Neural cell (in vitro differentiated cells): ENCODE results near the gene NDUFS7. TPM values are rescaled to one million over a fixed set of nuclear protein-coding genes. Genes with fewer than 3 reads are reported as not detected.

Experiments used
- H2AFZ ChIP-seq: fragments of 200-600, 300-800 bp; sonication (generic), shearing (Covaris generic); 2 replicates; pipeline ENCODE4 v1.6.0; 2014; ENCODE audit warnings: low read depth, mild to moderate bottlenecking, antibody characterized with exemption, low read length, moderate library complexity
- H3F3A ChIP-seq: fragments of 200-600 bp; shearing (Covaris generic); 2 replicates; pipeline ENCODE4 v1.6.1; 2016; ENCODE audit warnings: mild to moderate bottlenecking, moderate library complexity, mixed read lengths, antibody characterized with exemption, low read length; ENCODE audit not compliant: insufficient read depth, poor library complexity, severe bottlenecking
- H3K27ac ChIP-seq: fragments of 200-600, 300-800 bp; sonication (generic), shearing (Covaris generic); 2 replicates; pipeline ENCODE4 v1.5.1; 2014; ENCODE audit warnings: mild to moderate bottlenecking, low read length, moderate library complexity
- H3K27me3 ChIP-seq: fragments of 300-800, 200-600 bp; sonication (generic), shearing (Covaris generic); 2 replicates; pipeline ENCODE4 v1.6.0; 2014; ENCODE audit warnings: mild to moderate bottlenecking, low read depth, low read length, moderate library complexity; ENCODE audit not compliant: insufficient read depth
- H3K36me3 ChIP-seq: fragments of 300-800, 200-600 bp; sonication (generic), shearing (Covaris generic); 2 replicates; pipeline ENCODE4 v1.5.1; 2014; ENCODE audit warnings: mild to moderate bottlenecking, antibody characterized with exemption, low read length, moderate library complexity; ENCODE audit not compliant: insufficient read depth
- H3K4me2 ChIP-seq: fragments of 300-800, 200-600 bp; sonication (generic), shearing (Covaris generic); 2 replicates; pipeline ENCODE4 v1.6.0; 2014; ENCODE audit warnings: mild to moderate bottlenecking, low read length
- H3K4me3 ChIP-seq: fragments of 300-800, 200-600 bp; sonication (generic), shearing (Covaris generic); 2 replicates; pipeline ENCODE4 v1.5.1; 2014; ENCODE audit warnings: mild to moderate bottlenecking, low read length, moderate library complexity
- H3K79me2 ChIP-seq: fragments of 200-600 bp; shearing (Covaris generic); replicated peaks from 2 replicates; pipeline ENCODE4 v1.6.0; 2014; ENCODE audit warnings: mild to moderate bottlenecking, low read length, moderate library complexity; ENCODE audit not compliant: insufficient read depth
- H3K9ac ChIP-seq: fragments of 300-800, 200-600 bp; sonication (generic), shearing (Covaris generic); 2 replicates; pipeline ENCODE4 v1.6.1; 2016; ENCODE audit warnings: mild to moderate bottlenecking, low read length, mixed read lengths
- H3K9me2 ChIP-seq: fragments of 200-600 bp; shearing (Covaris generic); 2 replicates; pipeline ENCODE4 v1.6.1; 2016; ENCODE audit warnings: mild to moderate bottlenecking, low read length, mixed read lengths; ENCODE audit not compliant: insufficient read depth
- H3K9me3 ChIP-seq: fragments of 200-600, 300-800 bp; sonication (generic), shearing (Covaris generic); 2 replicates; pipeline ENCODE4 v1.6.1; 2016; ENCODE audit warnings: mild to moderate bottlenecking, mixed run types, low read length, moderate library complexity, mixed read lengths
- H4K20me1 ChIP-seq: fragments of 200-600 bp; shearing (Covaris generic); 2 replicates; pipeline ENCODE4 v1.6.1; 2016; ENCODE audit warnings: mild to moderate bottlenecking, mixed run types; ENCODE audit not compliant: insufficient read depth
- CTCF ChIP-seq: fragments of 450-650 bp; IDR thresholded peaks from 2 replicates; pipeline ENCODE4 v1.5.1; 2014; ENCODE audit warnings: antibody characterized with exemption, mild to moderate bottlenecking, moderate library complexity; ENCODE audit not compliant: poor library complexity, severe bottlenecking
- EP300 ChIP-seq: fragments of 450-650 bp; conservative IDR thresholded peaks from 2 replicates; pipeline ENCODE4 v1.6.1; 2014; ENCODE audit warnings: antibody characterized with exemption, mild to moderate bottlenecking, moderate library complexity; ENCODE audit not compliant: poor library complexity, severe bottlenecking
- EZH2 ChIP-seq: fragments of 200-600, 300-800 bp; shearing (Covaris generic), sonication (generic); IDR thresholded peaks from 2 replicates; pipeline ENCODE4 v1.6.1; 2014; ENCODE audit warnings: antibody characterized with exemption, low read length, borderline replicate concordance, mild to moderate bottlenecking; ENCODE audit not compliant: insufficient read depth, poor library complexity, severe bottlenecking
- MXI1 ChIP-seq: fragments of 450-650 bp; conservative IDR thresholded peaks from 2 replicates; pipeline ENCODE4 v1.6.1; 2014; ENCODE audit warnings: antibody characterized with exemption, mild to moderate bottlenecking; ENCODE audit not compliant: poor library complexity, severe bottlenecking
- POLR2AphosphoS5 ChIP-seq: IDR thresholded peaks from 2 replicates; pipeline ENCODE4 v1.6.1; 2012
- RAD21 ChIP-seq: fragments of 450-650 bp; conservative IDR thresholded peaks from 2 replicates; pipeline ENCODE4 v1.6.1; 2014; ENCODE audit warnings: antibody characterized with exemption, mild to moderate bottlenecking, moderate library complexity
- REST ChIP-seq: IDR thresholded peaks from 2 replicates; pipeline ENCODE4 v1.6.1; 2012; ENCODE audit warnings: borderline replicate concordance
- SMC3 ChIP-seq: fragments of 450-650 bp; conservative IDR thresholded peaks from 2 replicates; pipeline ENCODE4 v1.6.1; 2014; ENCODE audit warnings: antibody characterized with exemption, mild to moderate bottlenecking, moderate library complexity; ENCODE audit not compliant: poor library complexity
- TAF1 ChIP-seq: IDR thresholded peaks from 2 replicates; pipeline ENCODE4 v1.6.1; 2012; ENCODE audit warnings: low read depth
- polyA plus RNA-seq: library from polyadenylated mRNA; depleted of rRNA; stranded (reverse); fragments of >200 nt; gene quantifications from 2 replicates; pipeline ENCODE4 v1.2.3, GENCODE V29; 2014

Gene NDUFS7
- polyA plus RNA-seq, 1 donor from 2014 or later: 196 TPM

GRCh38 chr19:1399745-1400144, 16.0 kb downstream of the NDUFS7 start:
- Histone ChIP-seq H2AFZ (no peak overlapping the region), H3K27ac (no peak overlapping the region), H3K9ac (no peak overlapping the region), H4K20me1 (no peaks in the 10 kb centered on the region), H3K9me2 (no peaks in the 10 kb centered on the region), H3F3A (no peaks in the 10 kb centered on the region), H3K4me3 (no peak overlapping the region), H3K4me2 (no peak overlapping the region), H3K79me2 (no peaks in the 10 kb centered on the region), H3K9me3 (no peaks in the 10 kb centered on the region), H3K27me3 (no peaks in the 10 kb centered on the region), H3K36me3 (no peaks in the 10 kb centered on the region)
- TF ChIP-seq CTCF (no peak), TAF1 (no peak), RAD21 (no peak), POLR2AphosphoS5 (no peak), MXI1 (no peak), EZH2 (no peak), SMC3 (no peak), EP300 (no peak), REST (no peak)

- H3K9me3 ChIP-seq: no peaks in the 10 kb centered on the region
- H3K9me2 ChIP-seq: no peaks in the 10 kb centered on the region
- H3K27ac ChIP-seq: no peak overlapping the region
- H3K4me2 ChIP-seq: peak overlapping the region; percentile 25
- no peaks in the 10 kb centered on the region for H3K27me3 ChIP-seq
- H3F3A ChIP-seq: no peaks in the 10 kb centered on the region
- H4K20me1 ChIP-seq: no peaks in the 10 kb centered on the region
- no peaks in the 10 kb centered on the region for H3K36me3 ChIP-seq
- H2AFZ ChIP-seq: no peak overlapping the region
- peak overlapping the region; percentile 58 for H3K9ac ChIP-seq
- no peaks in the 10 kb centered on the region for H3K79me2 ChIP-seq
- peak overlapping the region; percentile 75 for H3K4me3 ChIP-seq
- TF ChIP-seq RAD21 (no peak), EZH2 (no peak), MXI1 (no peak), TAF1 (no peak), CTCF (no peak), REST (no peak), EP300 (no peak), POLR2AphosphoS5 (no peak), SMC3 (no peak)
These were observed 16.8 kb downstream of the NDUFS7 start for GRCh38 chr19:1400281-1401137.
